Activated naive CD4-positive, alpha-beta T cell treated with anti-CD3 and anti-CD28 coated beads, Interleukin-2, amount 50 U/mL, for 24 hours (primary cell): ENCODE data around the gene INHA.

Source experiments
- H3K27ac Mint-ChIP-seq: one replicate; pipeline ENCODE4 v1.8.0; 2021; ENCODE audit warnings: mild to moderate bottlenecking, mixed read lengths
- H3K27me3 Mint-ChIP-seq: one replicate; pipeline ENCODE4 v1.8.0; 2021; ENCODE audit warnings: mixed read lengths
- H3K36me3 Mint-ChIP-seq: one replicate; pipeline ENCODE4 v1.8.0; 2021; ENCODE audit warnings: mixed read lengths
- H3K4me1 Mint-ChIP-seq: one replicate; pipeline ENCODE4 v1.8.0; 2021; ENCODE audit warnings: mixed read lengths
- H3K4me3 Mint-ChIP-seq: one replicate; pipeline ENCODE4 v1.8.0; 2021; ENCODE audit warnings: mild to moderate bottlenecking, mixed read lengths
- H3K9me3 Mint-ChIP-seq: one replicate; pipeline ENCODE4 v1.8.0; 2021; ENCODE audit warnings: mixed read lengths

Gene INHA

GRCh38 chr2:219605607-219605954 is 33.5 kb downstream of the INHA start:
- Mint-ChIP-seq H3K9me3 (no peaks in the 10 kb centered on the region), H3K36me3 (peaks cover 16% of the 10 kb centered on the region), H3K27me3 (no peaks in the 10 kb centered on the region), H3K27ac (no peak overlapping the region), H3K4me3 (no peak overlapping the region), H3K4me1 (no peaks in the 10 kb centered on the region)

GRCh38 chr2:219607931-219608330 is 35.8 kb downstream of the INHA start:
- peaks cover 18% of the 10 kb centered on the region for H3K36me3 Mint-ChIP-seq

GRCh38 chr2:219608399-219608964 is 36.4 kb downstream of the INHA start:
- Mint-ChIP-seq H3K36me3 (peaks cover 18% of the 10 kb centered on the region), H3K4me1 (peaks cover 9% of the 10 kb centered on the region), H3K27ac (no peak overlapping the region), H3K4me3 (no peak overlapping the region), H3K9me3 (no peaks in the 10 kb centered on the region), H3K27me3 (no peaks in the 10 kb centered on the region)

More at GRCh38 chr2:219607931-219608330, 35.8 kb downstream of the INHA start:
- Mint-ChIP-seq H3K9me3 (no peaks in the 10 kb centered on the region), H3K4me3 (no peak overlapping the region), H3K27ac (no peak overlapping the region), H3K4me1 (peaks cover 8% of the 10 kb centered on the region), H3K27me3 (no peaks in the 10 kb centered on the region)

GRCh38 chr2:219609149-219609750 is 37.1 kb downstream of the INHA start:
- Mint-ChIP-seq H3K9me3 (no peaks in the 10 kb centered on the region), H3K27me3 (no peaks in the 10 kb centered on the region), H3K36me3 (peaks cover 14% of the 10 kb centered on the region), H3K4me3 (no peak overlapping the region), H3K4me1 (peaks cover 9% of the 10 kb centered on the region), H3K27ac (no peak overlapping the region)

GRCh38 chr2:219611306-219611705 is 39.2 kb downstream of the INHA start:
- Mint-ChIP-seq H3K27me3 (no peaks in the 10 kb centered on the region), H3K27ac (no peak overlapping the region), H3K4me1 (peaks cover 9% of the 10 kb centered on the region), H3K36me3 (peaks cover 12% of the 10 kb centered on the region), H3K4me3 (no peak overlapping the region), H3K9me3 (no peaks in the 10 kb centered on the region)

GRCh38 chr2:219611866-219612576 is 39.9 kb downstream of the INHA start:
- H3K4me3 Mint-ChIP-seq, result no peak overlapping the region
- peaks cover 9% of the 10 kb centered on the region for H3K4me1 Mint-ChIP-seq
- H3K27ac Mint-ChIP-seq, result no peak overlapping the region
- peaks cover 9% of the 10 kb centered on the region for H3K36me3 Mint-ChIP-seq
- H3K27me3 Mint-ChIP-seq, result no peaks in the 10 kb centered on the region
- no peaks in the 10 kb centered on the region for H3K9me3 Mint-ChIP-seq

- Mint-ChIP-seq H3K27ac (no peak overlapping the region), H3K4me3 (no peak overlapping the region)
Observed at GRCh38 chr2:219612577-219613286, 40.6 kb downstream of the INHA start.

GRCh38 chr2:219613461-219614070 is 41.5 kb downstream of the INHA start:
- peaks cover 7% of the 10 kb centered on the region for H3K36me3 Mint-ChIP-seq
- H3K4me3 Mint-ChIP-seq, result no peak overlapping the region
- H3K27me3 Mint-ChIP-seq, result no peaks in the 10 kb centered on the region
- no peak overlapping the region for H3K27ac Mint-ChIP-seq
- H3K4me1 Mint-ChIP-seq, result peaks cover 9% of the 10 kb centered on the region
- no peaks in the 10 kb centered on the region for H3K9me3 Mint-ChIP-seq

More at GRCh38 chr2:219612577-219613286, 40.6 kb downstream of the INHA start:
- H3K4me1 Mint-ChIP-seq, result peaks cover 9% of the 10 kb centered on the region
- no peaks in the 10 kb centered on the region for H3K9me3 Mint-ChIP-seq
- no peaks in the 10 kb centered on the region for H3K27me3 Mint-ChIP-seq
- H3K36me3 Mint-ChIP-seq, result peaks cover 7% of the 10 kb centered on the region

- no peaks in the 10 kb centered on the region for H3K27me3 Mint-ChIP-seq
- peak overlapping the region; percentile 53 for H3K27ac Mint-ChIP-seq
- peaks cover 9% of the 10 kb centered on the region for H3K4me1 Mint-ChIP-seq
- H3K9me3 Mint-ChIP-seq, result no peaks in the 10 kb centered on the region
- H3K4me3 Mint-ChIP-seq, result no peak overlapping the region
- H3K36me3 Mint-ChIP-seq, result peaks cover 7% of the 10 kb centered on the region
Observed at GRCh38 chr2:219614076-219614860, 42.2 kb downstream of the INHA start.

GRCh38 chr2:219615036-219615435 is 42.9 kb downstream of the INHA start:
- Mint-ChIP-seq H3K4me1 (peaks cover 9% of the 10 kb centered on the region), H3K36me3 (peaks cover 7% of the 10 kb centered on the region), H3K9me3 (no peaks in the 10 kb centered on the region), H3K27ac (no peak overlapping the region), H3K27me3 (no peaks in the 10 kb centered on the region), H3K4me3 (no peak overlapping the region)

GRCh38 chr2:219615894-219616293 is 43.8 kb downstream of the INHA start:
- Mint-ChIP-seq H3K27ac (no peak overlapping the region), H3K36me3 (peaks cover 5% of the 10 kb centered on the region), H3K9me3 (no peaks in the 10 kb centered on the region), H3K4me1 (peaks cover 9% of the 10 kb centered on the region), H3K27me3 (no peaks in the 10 kb centered on the region), H3K4me3 (no peak overlapping the region)

- Mint-ChIP-seq H3K9me3 (no peaks in the 10 kb centered on the region), H3K4me3 (no peak overlapping the region), H3K27me3 (no peaks in the 10 kb centered on the region), H3K36me3 (peaks cover 2% of the 10 kb centered on the region), H3K4me1 (peaks cover 9% of the 10 kb centered on the region), H3K27ac (no peak overlapping the region)
Observed at GRCh38 chr2:219616550-219616949, 44.4 kb downstream of the INHA start.

GRCh38 chr2:219618733-219619122 is 46.6 kb downstream of the INHA start:
- Mint-ChIP-seq H3K27ac (no peak overlapping the region), H3K4me3 (no peak overlapping the region), H3K4me1 (no peaks in the 10 kb centered on the region), H3K27me3 (no peaks in the 10 kb centered on the region), H3K9me3 (no peaks in the 10 kb centered on the region), H3K36me3 (peaks cover 2% of the 10 kb centered on the region)

GRCh38 chr2:219619235-219619634 is 47.1 kb downstream of the INHA start:
- peaks cover 2% of the 10 kb centered on the region for H3K36me3 Mint-ChIP-seq
- no peaks in the 10 kb centered on the region for H3K27me3 Mint-ChIP-seq
- H3K4me1 Mint-ChIP-seq, result no peaks in the 10 kb centered on the region
- H3K9me3 Mint-ChIP-seq, result no peaks in the 10 kb centered on the region
- H3K4me3 Mint-ChIP-seq, result no peak overlapping the region
- no peak overlapping the region for H3K27ac Mint-ChIP-seq

- Mint-ChIP-seq H3K4me3 (no peak overlapping the region), H3K27ac (no peak overlapping the region), H3K27me3 (no peaks in the 10 kb centered on the region), H3K4me1 (no peaks in the 10 kb centered on the region), H3K9me3 (no peaks in the 10 kb centered on the region), H3K36me3 (no peaks in the 10 kb centered on the region)
Observed at GRCh38 chr2:219620546-219620945, 48.4 kb downstream of the INHA start.
